Regular cardiac myocyte (primary cell): ENCODE data around the gene KRTAP29-1. TPM values are rescaled to one million over a fixed set of nuclear protein-coding genes. Genes with fewer than 3 reads are reported as not detected.

Experiments
- total RNA-seq: library from RNA; depleted of rRNA; stranded (reverse); fragments of >200 nt; gene quantifications from 2 replicates; pipeline ENCODE4 v1.2.3, GENCODE V29; 2014

Gene KRTAP29-1
- total RNA-seq = not detected in 2 replicates

GRCh38 chr17:41301916-41302901 lies at the start of gene KRTAP29-1:
KRTAP29-1 (minus strand) TSS chr17:41302851; CDS start chr17:41302851, 0 bp downstream.

GRCh38 chr17:41350381-41350878 lies 47.8 kb upstream of the KRTAP29-1 start, which contains the start of gene KRT33A:
KRT33A (minus strand) TSS chr17:41350828; CDS start chr17:41350767, 61 bp downstream.

GRCh38 chr17:41315204-41315794 lies 12.6 kb upstream of the KRTAP29-1 start, which contains the start of gene KRTAP17-1:
KRTAP17-1 (minus strand) TSS chr17:41315710; CDS start chr17:41315650, 60 bp downstream.

GRCh38 chr17:41308918-41309359 lies 6.3 kb upstream of the KRTAP29-1 start, which contains the start of gene KRTAP16-1:
KRTAP16-1 (minus strand) TSS chr17:41309309; CDS start chr17:41309253, 56 bp downstream.

GRCh38 chr17:41275648-41276190 lies 26.9 kb downstream of the KRTAP29-1 start, which contains the start of gene KRTAP9-7:
KRTAP9-7 (plus strand) TSS chr17:41275698; CDS start chr17:41275698, 0 bp downstream.

GRCh38 chr17:41265078-41265477 lies 37.6 kb downstream of the KRTAP29-1 start, which contains the start of gene KRTAP9-6:
KRTAP9-6 (plus strand) TSS chr17:41265378; CDS start chr17:41265378, 0 bp downstream.

GRCh38 chr17:41255381-41256290 lies 47.0 kb downstream of the KRTAP29-1 start, which contains the start of gene KRTAP9-9:
KRTAP9-9 (plus strand) TSS chr17:41255384.

Other genes starting within 250 kb of the KRTAP29-1 start
- gene KRTAP2-2, start 247.6 kb downstream of the KRTAP29-1 start, total RNA-seq = not detected in 2 replicates
- under 0.01 and 0.77 TPM in 2 replicates for gene KRTAP2-3, start 242.7 kb downstream of the KRTAP29-1 start, total RNA-seq
- gene KRTAP2-4, start 237.0 kb downstream of the KRTAP29-1 start, total RNA-seq = 0.28 TPM in 1 of 2 replicates, not detected in the other
- not detected in 2 replicates for gene KRTAP4-7, start 218.7 kb downstream of the KRTAP29-1 start, total RNA-seq
- gene KRTAP4-8, start 204.7 kb downstream of the KRTAP29-1 start, total RNA-seq = not detected in 2 replicates
- gene KRTAP4-16, start 200.6 kb downstream of the KRTAP29-1 start, total RNA-seq = not detected in 2 replicates
- gene KRTAP4-9, start 197.5 kb downstream of the KRTAP29-1 start, total RNA-seq = not detected in 2 replicates
- gene KRTAP4-11, start 184.5 kb downstream of the KRTAP29-1 start, total RNA-seq = not detected in 2 replicates
- gene KRTAP4-12, start 178.7 kb downstream of the KRTAP29-1 start, total RNA-seq = not detected in 2 replicates
- gene KRTAP4-6, start 162.3 kb downstream of the KRTAP29-1 start, total RNA-seq = not detected in 2 replicates
- not detected in 2 replicates for gene KRTAP4-5, start 153.0 kb downstream of the KRTAP29-1 start, total RNA-seq
- gene KRTAP4-4, start 142.1 kb downstream of the KRTAP29-1 start, total RNA-seq = not detected in 2 replicates
- not detected in 2 replicates for gene KRTAP4-3, start 134.6 kb downstream of the KRTAP29-1 start, total RNA-seq
- gene KRTAP4-2, start 124.6 kb downstream of the KRTAP29-1 start, total RNA-seq = not detected in 2 replicates
- gene KRTAP4-1, start 117.9 kb downstream of the KRTAP29-1 start, total RNA-seq = not detected in 2 replicates
- not detected in 2 replicates for gene KRTAP9-1, start 113.0 kb downstream of the KRTAP29-1 start, total RNA-seq
- not detected in 2 replicates for gene KRTAP9-2, start 76.2 kb downstream of the KRTAP29-1 start, total RNA-seq
- gene KRTAP9-3, start 70.4 kb downstream of the KRTAP29-1 start, total RNA-seq = not detected in 2 replicates
- gene KRTAP9-8, start 64.9 kb downstream of the KRTAP29-1 start, total RNA-seq = not detected in 2 replicates
- gene KRTAP9-4, start 53.2 kb downstream of the KRTAP29-1 start, total RNA-seq = not detected in 2 replicates
- not detected in 2 replicates for gene KRTAP9-9, start 47.5 kb downstream of the KRTAP29-1 start, total RNA-seq
- not detected in 2 replicates for gene KRTAP9-6, start 37.5 kb downstream of the KRTAP29-1 start, total RNA-seq
- gene KRTAP9-7, start 27.2 kb downstream of the KRTAP29-1 start, total RNA-seq = not detected in 2 replicates
- not detected in 2 replicates for gene KRTAP16-1, start 6.5 kb upstream of the KRTAP29-1 start, total RNA-seq
- gene KRTAP17-1, start 12.9 kb upstream of the KRTAP29-1 start, total RNA-seq = not detected in 2 replicates
- not detected in 2 replicates for gene KRT33A, start 48.0 kb upstream of the KRTAP29-1 start, total RNA-seq
- gene KRT33B, start 67.0 kb upstream of the KRTAP29-1 start, total RNA-seq = under 0.01 TPM in 2 replicates
- 2.0 and 2.9 TPM in 2 replicates for gene KRT34, start 79.5 kb upstream of the KRTAP29-1 start, total RNA-seq
- gene KRT31, start 94.8 kb upstream of the KRTAP29-1 start, total RNA-seq = not detected in 2 replicates
- not detected in 2 replicates for gene KRT37, start 121.7 kb upstream of the KRTAP29-1 start, total RNA-seq
- not detected in 2 replicates for gene KRT38, start 138.1 kb upstream of the KRTAP29-1 start, total RNA-seq
- gene KRT32, start 164.5 kb upstream of the KRTAP29-1 start, total RNA-seq = not detected in 2 replicates
- not detected in 2 replicates for gene KRT35, start 178.3 kb upstream of the KRTAP29-1 start, total RNA-seq
- gene KRT36, start 187.1 kb upstream of the KRTAP29-1 start, total RNA-seq = not detected in 2 replicates
- gene KRT13, start 202.8 kb upstream of the KRTAP29-1 start, total RNA-seq = 0.58 TPM in 1 of 2 replicates, not detected in the other
- gene KRT15, start 216.0 kb upstream of the KRTAP29-1 start, total RNA-seq = 0.56 and 3.5 TPM in 2 replicates
- 71.3 and 87.2 TPM in 2 replicates for gene KRT19, start 225.5 kb upstream of the KRTAP29-1 start, total RNA-seq